BLaER1 treated with 17β-estradiol and CSF1 and Interleukin-3, amounts not matched to agents 10 nM and 100 nM (cell line): ENCODE data around the gene SMR3A.

Experiments
- H3K27ac ChIP-seq, 11 experiments: shearing (Covaris generic); formaldehyde crosslinking; 2 replicates each; pipeline ENCODE4 v1.8.1; 2022
- H3K27me3 ChIP-seq, 11 experiments: shearing (Covaris generic); formaldehyde crosslinking; 2 replicates each; pipeline ENCODE4 v1.8.1; 2022
- H3K36me3 ChIP-seq, 11 experiments: shearing (Covaris generic); formaldehyde crosslinking; 2 replicates each; pipeline ENCODE4 v1.8.1; 2022
- H3K4me1 ChIP-seq, 10 experiments: shearing (Covaris generic); formaldehyde crosslinking; 2 replicates each; pipeline ENCODE4 v1.8.1; 2022
- H3K4me2 ChIP-seq, 11 experiments: shearing (Covaris generic); formaldehyde crosslinking; 2 replicates each; pipeline ENCODE4 v1.8.1; 2022
- H3K4me3 ChIP-seq, 10 experiments: shearing (Covaris generic); formaldehyde crosslinking; 2 replicates each; pipeline ENCODE4 v1.8.1; 2022
- H3K9ac ChIP-seq, 11 experiments: shearing (Covaris generic); formaldehyde crosslinking; 2 replicates each; pipeline ENCODE4 v1.8.1; 2022
- H3K9me3 ChIP-seq, 11 experiments: shearing (Covaris generic); formaldehyde crosslinking; replicated peaks in 1 of 11; 2 replicates each; pipeline ENCODE4 v1.8.1; 2022
- H4K20me1 ChIP-seq, 11 experiments: shearing (Covaris generic); formaldehyde crosslinking; 2 replicates each; pipeline ENCODE4 v1.8.1; 2022
- Cebpa-rat ChIP-seq, 11 experiments: shearing (Covaris generic); IDR thresholded peaks; 2 replicates each; pipeline ENCODE4 v1.8.1; 2022

SMR3A gene

GRCh38 chr4:70365479-70365878 lies 4.9 kb downstream of the SMR3A start:
- Histone ChIP-seq H4K20me1 (no peaks in the 10 kb centered on the region), H3K36me3 (no peaks in the 10 kb centered on the region), H3K4me2 (no peak overlapping the region), H3K4me3 (no peak overlapping the region), H3K27me3 (no peaks in the 10 kb centered on the region), H3K9ac (no peak overlapping the region), H3K4me1 (no peaks in the 10 kb centered on the region), H3K27ac (no peak overlapping the region), H3K9me3 (no peaks in the 10 kb centered on the region)
- TF ChIP-seq Cebpa-rat (IDR thresholded peaks at IDR 0.05): no peak

GRCh38 chr4:70367813-70368212 lies 7.3 kb downstream of the SMR3A start:
- Histone ChIP-seq H4K20me1 (no peaks in the 10 kb centered on the region), H3K4me1 (no peaks in the 10 kb centered on the region), H3K9ac (no peak overlapping the region), H3K36me3 (no peaks in the 10 kb centered on the region), H3K27ac (no peak overlapping the region), H3K4me2 (no peak overlapping the region), H3K27me3 (no peaks in the 10 kb centered on the region), H3K4me3 (no peak overlapping the region), H3K9me3 (no peaks in the 10 kb centered on the region)
- no peak for TF ChIP-seq Cebpa-rat (IDR thresholded peaks at IDR 0.05)

DNA sequence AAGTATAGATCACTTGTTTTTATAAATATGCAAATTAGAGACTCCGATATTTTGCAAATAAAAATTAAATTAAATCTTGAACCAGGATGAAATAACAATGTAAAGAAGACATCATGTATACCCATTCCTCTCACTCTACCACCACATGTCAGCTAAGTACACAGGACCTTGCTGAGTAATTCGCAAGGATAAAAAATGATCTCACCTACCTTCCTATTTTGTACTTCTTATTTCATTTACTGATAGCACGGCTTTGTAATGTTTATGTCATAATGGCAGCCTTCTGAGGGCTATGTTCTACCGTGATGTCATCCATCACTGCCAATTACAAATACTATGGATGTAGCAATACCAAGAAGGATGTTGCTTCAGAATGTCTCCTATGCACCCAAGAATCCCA lies 11.4 kb downstream of the SMR3A start:
- Histone ChIP-seq H3K4me2 (no peak overlapping the region), H3K27ac (no peak overlapping the region)
- no peak for TF ChIP-seq Cebpa-rat (IDR thresholded peaks at IDR 0.05)

GRCh38 chr4:70372760-70373159 lies 12.2 kb downstream of the SMR3A start:
- H3K4me1 ChIP-seq: no peaks in the 10 kb centered on the region
- no peak overlapping the region for H3K4me3 ChIP-seq
- no peak for TF ChIP-seq Cebpa-rat (IDR thresholded peaks at IDR 0.05)
- no peak overlapping the region for H3K4me2 ChIP-seq
- no peaks in the 10 kb centered on the region for H3K27me3 ChIP-seq
- no peak overlapping the region for H3K9ac ChIP-seq
- no peaks in the 10 kb centered on the region for H4K20me1 ChIP-seq
- no peak overlapping the region for H3K27ac ChIP-seq
- H3K9me3 ChIP-seq: no peaks in the 10 kb centered on the region
- H3K36me3 ChIP-seq: no peaks in the 10 kb centered on the region

More for the DNA sequence above, 11.4 kb downstream of the SMR3A start:
- no peaks in the 10 kb centered on the region for H3K36me3 ChIP-seq
- no peak overlapping the region for H3K9ac ChIP-seq
- no peaks in the 10 kb centered on the region for H3K27me3 ChIP-seq
- H4K20me1 ChIP-seq: no peaks in the 10 kb centered on the region
- H3K4me1 ChIP-seq: no peaks in the 10 kb centered on the region
- H3K9me3 ChIP-seq: no peaks in the 10 kb centered on the region
- H3K4me3 ChIP-seq: no peak overlapping the region

- no peaks in the 10 kb centered on the region for H4K20me1 ChIP-seq
- no peaks in the 10 kb centered on the region for H3K27me3 ChIP-seq
- no peak overlapping the region for H3K4me2 ChIP-seq
- H3K9ac ChIP-seq: no peak overlapping the region
- H3K4me3 ChIP-seq: no peak overlapping the region
- no peaks in the 10 kb centered on the region for H3K4me1 ChIP-seq
- H3K9me3 ChIP-seq: no peaks in the 10 kb centered on the region
- TF ChIP-seq Cebpa-rat (IDR thresholded peaks at IDR 0.05): no peak
- no peaks in the 10 kb centered on the region for H3K36me3 ChIP-seq
- no peak overlapping the region for H3K27ac ChIP-seq
These were observed 20.0 kb downstream of the SMR3A start for GRCh38 chr4:70380578-70380977.

- Histone ChIP-seq H3K9me3 (no peaks in the 10 kb centered on the region), H3K36me3 (no peaks in the 10 kb centered on the region), H3K27ac (no peak within 1 kb of the TSS), H3K27me3 (no peaks in the 10 kb centered on the region), H3K4me2 (no peak within 1 kb of the TSS), H4K20me1 (no peaks in the 10 kb centered on the region), H3K4me3 (no peak within 1 kb of the TSS), H3K9ac (no peak within 1 kb of the TSS), H3K4me1 (no peaks in the 10 kb centered on the region)
- TF ChIP-seq Cebpa-rat (IDR thresholded peaks at IDR 0.05): no peak
These were observed 22.2 kb downstream of the SMR3A start, which contains the start of gene SMR3B for GRCh38 chr4:70382691-70383181. TSS of gene SMR3B (plus strand) at chr4:70383131. CDS start at chr4:70384511, 1,380 bp downstream.

GRCh38 chr4:70392057-70392776 lies 31.7 kb downstream of the SMR3A start:
- H3K9ac ChIP-seq: no peak overlapping the region
- no peaks in the 10 kb centered on the region for H3K27me3 ChIP-seq
- H3K4me2 ChIP-seq: peak overlapping the region in 1 of 11 experiments; percentile 24; a peak in 1 of 22 replicates
- H3K36me3 ChIP-seq: no peaks in the 10 kb centered on the region
- no peaks in the 10 kb centered on the region for H3K9me3 ChIP-seq
- peaks cover 0 to 8% (median 0%) of the 10 kb centered on the region in 10 experiments; a peak in 3 of 20 replicates for H3K4me1 ChIP-seq
- TF ChIP-seq Cebpa-rat (IDR thresholded peaks at IDR 0.05): no peak
- H3K27ac ChIP-seq: no peak overlapping the region
- no peak overlapping the region for H3K4me3 ChIP-seq
- H4K20me1 ChIP-seq: no peaks in the 10 kb centered on the region; a peak in 1 of 22 replicates

DNA sequence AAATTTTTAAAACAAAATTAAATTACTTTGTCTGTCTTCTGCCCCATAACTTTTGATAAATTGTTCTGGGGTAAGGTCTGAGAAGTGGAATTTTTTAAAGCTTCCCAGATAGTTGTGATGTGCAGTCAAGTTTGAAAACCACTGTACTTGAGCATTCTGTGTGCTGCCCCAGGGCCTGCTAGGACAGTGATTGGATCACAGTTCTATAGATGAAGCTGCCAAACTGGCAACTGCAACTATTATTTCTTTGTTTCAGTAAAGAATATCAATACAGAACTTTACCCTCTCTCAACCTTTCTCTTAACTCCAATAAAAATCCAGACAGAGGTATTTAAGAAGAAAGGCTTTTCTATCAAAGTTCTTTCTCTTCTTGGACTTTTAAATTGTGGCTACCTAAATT lies 37.0 kb downstream of the SMR3A start, which contains the start of gene OPRPN:
TSS of gene OPRPN (plus strand) at position 361 of the 400 bp plus-strand sequence. CDS start 1,346 bp downstream, outside the sequence.
- Histone ChIP-seq H4K20me1 (no peaks in the 10 kb centered on the region), H3K9me3 (no peaks in the 10 kb centered on the region), H3K36me3 (no peaks in the 10 kb centered on the region), H3K27me3 (no peaks in the 10 kb centered on the region), H3K27ac (no peak within 1 kb of the TSS), H3K4me3 (no peak within 1 kb of the TSS), H3K4me1 (no peaks in the 10 kb centered on the region), H3K4me2 (no peak within 1 kb of the TSS), H3K9ac (no peak within 1 kb of the TSS)
- no peak for TF ChIP-seq Cebpa-rat (IDR thresholded peaks at IDR 0.05)

GRCh38 chr4:70399319-70399718 lies 38.8 kb downstream of the SMR3A start:
- no peaks in the 10 kb centered on the region for H4K20me1 ChIP-seq
- H3K9ac ChIP-seq: no peak overlapping the region
- H3K4me1 ChIP-seq: no peaks in the 10 kb centered on the region
- no peak overlapping the region for H3K4me3 ChIP-seq
- no peaks in the 10 kb centered on the region for H3K27me3 ChIP-seq
- H3K27ac ChIP-seq: no peak overlapping the region
- H3K9me3 ChIP-seq: no peaks in the 10 kb centered on the region
- no peak for TF ChIP-seq Cebpa-rat (IDR thresholded peaks at IDR 0.05)
- H3K4me2 ChIP-seq: no peak overlapping the region
- no peaks in the 10 kb centered on the region for H3K36me3 ChIP-seq

GRCh38 chr4:70402762-70403161 lies 42.2 kb downstream of the SMR3A start:
- no peaks in the 10 kb centered on the region for H4K20me1 ChIP-seq
- H3K4me3 ChIP-seq: no peak overlapping the region
- H3K27me3 ChIP-seq: no peaks in the 10 kb centered on the region
- H3K9ac ChIP-seq: no peak overlapping the region
- no peaks in the 10 kb centered on the region for H3K36me3 ChIP-seq
- H3K4me2 ChIP-seq: no peak overlapping the region
- no peaks in the 10 kb centered on the region for H3K9me3 ChIP-seq
- H3K4me1 ChIP-seq: peaks cover 0 to 11% (median 9%) of the 10 kb centered on the region in 10 experiments; a peak in 15 of 20 replicates
- no peak for TF ChIP-seq Cebpa-rat (IDR thresholded peaks at IDR 0.05)
- H3K27ac ChIP-seq: no peak overlapping the region
